Measurements from ENCODE around the gene UPF1. TPM values are rescaled to one million over a fixed set of nuclear protein-coding genes. Genes with fewer than 3 reads are reported as not detected.
A peak's percentile ranks its signal among the peaks of the same experiment; 100 is the strongest.

Gene UPF1
- total RNA-seq, 3 donors from 2014 or later, result 116 to 123 (median 118) TPM

DNA sequence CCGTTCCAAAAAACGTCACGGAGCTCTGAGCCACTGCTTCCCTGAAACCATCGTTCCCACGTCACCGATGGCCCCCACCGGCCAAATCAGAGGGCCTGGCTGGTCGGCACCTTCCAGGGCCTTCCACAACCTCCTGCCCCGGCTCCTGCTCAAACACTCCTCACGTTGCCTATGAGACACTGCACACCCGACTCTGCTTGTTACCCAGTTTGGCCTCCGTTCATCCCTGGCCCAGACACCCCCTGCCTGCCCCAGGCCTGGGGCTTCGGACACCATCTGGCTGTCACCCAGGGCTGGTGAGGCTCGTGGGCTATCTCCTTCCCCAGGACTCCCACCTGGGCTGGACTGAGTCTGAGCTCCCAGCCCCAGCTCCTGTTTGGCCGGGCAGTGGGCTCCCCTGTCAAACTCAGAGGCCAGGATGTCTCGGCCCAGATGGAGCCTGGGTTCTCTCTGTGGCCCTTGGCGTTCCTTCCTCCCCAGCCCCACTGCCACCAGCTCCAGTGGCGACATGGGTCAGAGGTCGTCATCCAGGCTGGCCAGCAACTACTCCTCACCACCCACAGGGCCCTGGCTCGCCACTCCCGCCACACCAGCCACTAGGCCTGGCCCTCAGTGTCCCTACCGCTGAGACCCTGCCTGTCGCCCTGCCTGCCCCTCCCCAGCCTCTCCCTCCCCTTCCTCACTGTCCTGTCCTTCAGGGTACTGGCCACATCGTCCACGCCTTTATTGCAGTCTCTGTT lies 46.5 kb downstream of the UPF1 start:
- no peaks in the 10 kb centered on the region for H3K36me3 Mint-ChIP-seq (ENCODE audit: insufficient read depth)
- no peaks in the 10 kb centered on the region for H3K9me3 Mint-ChIP-seq
- DNase-seq, result no peak
- ATAC-seq, result no peak
- H3K27me3 Mint-ChIP-seq (ENCODE audit: low read depth), result peaks cover under 1% of the 10 kb centered on the region
- H3K4me1 Mint-ChIP-seq (ENCODE audit: low read depth), result no peaks in the 10 kb centered on the region
- H3K4me3 Mint-ChIP-seq, result no peak overlapping the region

DNA sequence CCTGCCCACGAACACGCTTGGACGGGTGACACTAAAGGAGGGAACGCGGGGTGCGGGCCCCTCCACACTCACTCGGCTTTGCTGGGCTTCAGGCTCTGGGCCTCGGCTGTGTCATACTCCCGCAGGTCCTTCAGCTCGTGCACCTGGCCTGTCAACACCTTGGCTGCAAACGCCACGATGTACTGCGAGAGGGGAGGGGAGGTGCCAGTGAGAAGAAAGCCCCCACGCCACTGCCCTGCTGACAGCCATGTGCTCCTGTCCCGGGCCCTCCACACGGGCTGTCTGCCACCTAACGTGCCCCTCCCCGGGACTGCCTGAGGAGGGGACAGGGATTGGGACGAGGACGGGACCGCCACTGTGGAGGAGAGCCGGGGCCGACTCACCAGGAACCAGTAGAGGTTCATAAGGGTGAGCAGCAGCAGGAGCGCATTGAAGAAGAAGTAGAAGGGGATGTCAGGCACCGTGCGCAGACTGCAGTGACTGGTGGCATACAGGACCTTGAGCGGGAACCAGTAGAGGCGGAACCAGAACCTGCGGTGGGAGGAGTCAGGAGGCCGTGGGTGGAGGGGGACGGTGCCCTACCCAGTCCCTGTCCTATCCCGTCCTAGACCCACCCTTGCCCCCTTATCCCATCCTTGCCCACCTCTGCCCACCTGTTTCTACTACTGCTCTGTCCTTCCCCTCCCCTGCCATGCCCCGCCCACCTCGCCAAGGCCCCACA lies 47.3 kb downstream of the UPF1 start:
- Mint-ChIP-seq H3K9me3 (no peaks in the 10 kb centered on the region), H3K4me1 (ENCODE audit: low read depth) (no peaks in the 10 kb centered on the region), H3K27me3 (ENCODE audit: low read depth) (peaks cover 2% of the 10 kb centered on the region), H3K36me3 (ENCODE audit: insufficient read depth) (no peaks in the 10 kb centered on the region), H3K4me3 (no peak overlapping the region)
- DNase-seq (no peak), ATAC-seq (no peak)

- ATAC-seq, result peak; percentile 67 to 68
- H3K36me3 Mint-ChIP-seq (ENCODE audit: insufficient read depth), result no peaks in the 10 kb centered on the region
Observed at GRCh38 chr19:18879579-18880373, 48.0 kb downstream of the UPF1 start.

GRCh38 chr19:18881491-18881890 lies 49.7 kb downstream of the UPF1 start:
- no peak overlapping the region for H3K4me3 Mint-ChIP-seq
- H3K36me3 Mint-ChIP-seq (ENCODE audit: insufficient read depth), result no peaks in the 10 kb centered on the region
- no peaks in the 10 kb centered on the region for H3K9me3 Mint-ChIP-seq
- H3K4me1 Mint-ChIP-seq (ENCODE audit: low read depth), result no peaks in the 10 kb centered on the region
- DNase-seq (no peak), ATAC-seq (no peak)
- peaks cover 2% of the 10 kb centered on the region for H3K27me3 Mint-ChIP-seq (ENCODE audit: low read depth)

More at GRCh38 chr19:18879579-18880373, 48.0 kb downstream of the UPF1 start:
- Mint-ChIP-seq H3K4me1 (ENCODE audit: low read depth) (no peaks in the 10 kb centered on the region), H3K4me3 (no peak overlapping the region), H3K9me3 (no peaks in the 10 kb centered on the region), H3K27me3 (ENCODE audit: low read depth) (peaks cover 2% of the 10 kb centered on the region)
- DNase-seq, result no peak

DNA sequence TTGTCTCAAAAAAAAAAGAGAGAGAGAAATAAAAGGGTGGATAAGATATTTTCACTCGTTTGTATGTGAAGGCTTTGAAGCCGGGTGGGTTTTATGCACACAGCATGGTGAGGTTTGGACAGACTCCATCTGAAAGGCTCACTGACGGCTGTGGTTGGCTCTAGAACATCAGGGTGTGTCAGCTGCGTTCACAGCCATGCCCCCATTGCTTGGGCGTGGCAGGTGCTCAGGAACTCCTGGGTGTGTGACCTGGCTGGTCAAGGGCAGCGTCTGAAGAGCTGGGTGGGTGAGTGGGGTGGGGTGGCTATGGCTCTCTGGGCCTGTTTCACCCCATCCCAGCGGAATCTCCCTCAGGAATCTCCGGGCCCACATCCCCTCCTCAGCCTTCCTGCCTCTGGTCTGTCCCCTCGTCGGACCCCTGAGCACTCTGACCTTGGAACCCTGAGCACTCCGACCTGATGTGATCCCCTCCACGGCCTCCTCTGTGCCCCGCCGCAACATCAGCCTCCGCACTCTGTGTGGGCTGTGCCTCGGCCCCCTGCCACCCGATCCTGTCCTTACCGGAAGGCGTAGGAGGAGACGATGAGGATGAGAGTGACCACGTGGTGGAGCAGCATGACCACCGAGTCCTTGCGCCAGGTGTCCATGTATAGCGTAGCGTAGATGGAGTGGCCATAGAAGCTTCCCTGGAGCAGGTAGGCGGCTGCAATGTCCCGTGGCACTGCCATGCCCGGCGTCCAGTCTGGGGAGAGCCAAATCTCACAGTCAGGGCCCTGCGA lies 52.0 kb downstream of the UPF1 start:
- Mint-ChIP-seq H3K27me3 (ENCODE audit: low read depth) (peaks cover 5% of the 10 kb centered on the region), H3K4me1 (ENCODE audit: low read depth) (no peaks in the 10 kb centered on the region), H3K36me3 (ENCODE audit: insufficient read depth) (no peaks in the 10 kb centered on the region), H3K9me3 (no peaks in the 10 kb centered on the region), H3K4me3 (no peak overlapping the region)
- ATAC-seq (no peak), DNase-seq (no peak)

DNA sequence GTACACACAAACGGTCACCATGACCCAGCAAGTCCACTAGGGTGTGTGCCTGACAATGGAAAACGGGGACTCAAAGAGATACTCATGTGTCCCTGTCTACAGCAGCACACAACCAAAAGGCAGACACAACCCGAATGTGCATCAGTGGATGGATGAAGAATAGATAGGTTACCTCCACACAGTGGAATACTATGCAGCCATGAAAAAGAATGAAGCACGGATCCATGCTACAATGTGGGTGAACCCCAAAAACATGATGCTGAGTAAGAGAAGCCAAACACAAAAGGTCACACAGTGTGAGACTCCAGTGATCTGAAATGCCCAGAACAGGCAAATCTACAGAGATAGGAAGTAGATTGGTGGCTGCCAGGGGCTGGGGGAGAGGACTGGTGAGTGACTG lies 55.2 kb downstream of the UPF1 start:
- no peaks in the 10 kb centered on the region for H3K4me1 Mint-ChIP-seq (ENCODE audit: low read depth)
- no peak for ATAC-seq
- no peak overlapping the region for H3K4me3 Mint-ChIP-seq
- H3K27me3 Mint-ChIP-seq (ENCODE audit: low read depth), result peaks cover 10% of the 10 kb centered on the region
- no peaks in the 10 kb centered on the region for H3K36me3 Mint-ChIP-seq (ENCODE audit: insufficient read depth)
- no peaks in the 10 kb centered on the region for H3K9me3 Mint-ChIP-seq
- no peak for DNase-seq

DNA sequence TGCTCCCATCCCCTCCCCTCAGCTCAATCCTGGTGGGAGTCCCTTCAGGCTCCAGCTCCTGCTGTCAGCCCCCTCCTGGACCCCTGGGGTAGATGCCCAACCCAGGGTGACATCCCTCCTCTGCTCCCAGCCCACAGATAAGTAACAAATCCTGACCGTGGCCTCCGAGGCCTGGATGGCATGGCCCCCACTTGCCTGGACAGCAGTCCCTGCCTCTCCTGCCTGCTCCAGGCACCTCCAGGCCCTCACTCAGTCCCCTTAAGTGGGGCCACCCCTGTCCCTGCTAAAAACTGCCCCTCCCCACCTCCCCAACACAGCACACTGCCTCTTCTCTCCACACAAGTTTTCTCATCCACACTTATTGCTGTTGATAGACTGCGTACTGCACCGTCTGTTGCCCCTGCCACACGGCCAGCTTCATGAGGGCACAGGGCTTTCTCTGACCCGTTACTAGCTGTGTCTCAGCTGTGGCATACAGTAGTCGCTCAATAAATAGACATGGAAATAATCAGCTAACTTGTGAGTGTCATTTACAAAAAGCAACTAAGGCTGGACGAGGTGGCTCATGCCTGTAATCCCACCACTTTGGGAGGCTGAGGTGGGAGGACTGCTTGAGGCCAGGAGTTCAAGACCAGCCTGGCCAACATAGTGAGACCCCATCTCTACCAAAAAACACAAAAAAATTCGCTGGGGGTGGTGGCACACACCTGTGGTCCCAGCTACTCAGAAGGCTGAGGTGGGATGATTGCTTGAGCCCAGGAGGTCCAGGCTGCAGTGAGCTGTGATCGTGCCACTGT lies 58.4 kb downstream of the UPF1 start:
- H3K27me3 Mint-ChIP-seq (ENCODE audit: low read depth), result peaks cover 19% of the 10 kb centered on the region
- no peaks in the 10 kb centered on the region for H3K9me3 Mint-ChIP-seq
- H3K4me3 Mint-ChIP-seq, result no peak overlapping the region
- H3K36me3 Mint-ChIP-seq (ENCODE audit: insufficient read depth), result no peaks in the 10 kb centered on the region
- DNase-seq (no peak), ATAC-seq (no peak)
- H3K4me1 Mint-ChIP-seq (ENCODE audit: low read depth), result no peaks in the 10 kb centered on the region

DNA sequence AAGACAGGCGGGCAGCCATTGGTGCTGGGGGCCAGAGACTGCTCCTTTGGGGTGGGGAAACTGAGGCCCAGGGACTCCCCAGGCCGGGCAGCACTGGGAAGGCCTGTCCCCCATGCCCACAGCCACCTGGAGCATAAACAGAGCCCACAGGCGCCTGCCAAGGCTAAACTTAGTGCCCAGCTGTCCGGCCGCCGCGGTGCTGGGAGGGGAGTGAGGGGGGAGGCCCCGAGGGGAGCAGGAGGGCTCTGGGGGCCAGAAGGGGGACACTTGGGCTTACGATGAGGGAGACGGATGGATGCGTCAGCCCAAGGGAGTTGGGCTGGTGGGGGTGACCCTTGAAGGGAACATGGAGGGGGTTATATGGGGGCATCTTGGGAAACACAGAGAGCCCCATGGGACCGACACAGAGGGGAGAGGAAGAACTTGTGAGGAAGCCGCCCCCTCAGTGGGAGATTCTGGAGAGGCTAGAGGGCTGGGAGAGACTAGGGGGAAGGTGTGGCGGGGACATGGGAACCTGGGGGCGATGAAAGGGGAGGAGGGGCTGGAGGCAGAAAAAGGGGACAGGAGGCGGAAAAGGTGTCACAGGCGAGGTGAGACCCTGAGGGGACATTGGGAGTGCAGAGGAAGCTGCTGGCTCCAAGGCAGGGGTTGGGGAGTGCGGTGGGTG lies 62.0 kb downstream of the UPF1 start:
- no peak for ATAC-seq
- no peak for DNase-seq
- H3K4me1 Mint-ChIP-seq (ENCODE audit: low read depth), result peaks cover 9% of the 10 kb centered on the region
- H3K27me3 Mint-ChIP-seq (ENCODE audit: low read depth), result peaks cover 32% of the 10 kb centered on the region
- H3K4me3 Mint-ChIP-seq, result no peak overlapping the region
- H3K9me3 Mint-ChIP-seq, result no peaks in the 10 kb centered on the region
- no peaks in the 10 kb centered on the region for H3K36me3 Mint-ChIP-seq (ENCODE audit: insufficient read depth)

GRCh38 chr19:18894254-18895037 lies 62.7 kb downstream of the UPF1 start:
- H3K36me3 Mint-ChIP-seq (ENCODE audit: insufficient read depth), result no peaks in the 10 kb centered on the region
- H3K4me3 Mint-ChIP-seq, result no peak overlapping the region
- no peaks in the 10 kb centered on the region for H3K9me3 Mint-ChIP-seq
- peaks cover 32% of the 10 kb centered on the region for H3K27me3 Mint-ChIP-seq (ENCODE audit: low read depth)
- DNase-seq (no peak), ATAC-seq (no peak)
- peaks cover 9% of the 10 kb centered on the region for H3K4me1 Mint-ChIP-seq (ENCODE audit: low read depth)

DNA sequence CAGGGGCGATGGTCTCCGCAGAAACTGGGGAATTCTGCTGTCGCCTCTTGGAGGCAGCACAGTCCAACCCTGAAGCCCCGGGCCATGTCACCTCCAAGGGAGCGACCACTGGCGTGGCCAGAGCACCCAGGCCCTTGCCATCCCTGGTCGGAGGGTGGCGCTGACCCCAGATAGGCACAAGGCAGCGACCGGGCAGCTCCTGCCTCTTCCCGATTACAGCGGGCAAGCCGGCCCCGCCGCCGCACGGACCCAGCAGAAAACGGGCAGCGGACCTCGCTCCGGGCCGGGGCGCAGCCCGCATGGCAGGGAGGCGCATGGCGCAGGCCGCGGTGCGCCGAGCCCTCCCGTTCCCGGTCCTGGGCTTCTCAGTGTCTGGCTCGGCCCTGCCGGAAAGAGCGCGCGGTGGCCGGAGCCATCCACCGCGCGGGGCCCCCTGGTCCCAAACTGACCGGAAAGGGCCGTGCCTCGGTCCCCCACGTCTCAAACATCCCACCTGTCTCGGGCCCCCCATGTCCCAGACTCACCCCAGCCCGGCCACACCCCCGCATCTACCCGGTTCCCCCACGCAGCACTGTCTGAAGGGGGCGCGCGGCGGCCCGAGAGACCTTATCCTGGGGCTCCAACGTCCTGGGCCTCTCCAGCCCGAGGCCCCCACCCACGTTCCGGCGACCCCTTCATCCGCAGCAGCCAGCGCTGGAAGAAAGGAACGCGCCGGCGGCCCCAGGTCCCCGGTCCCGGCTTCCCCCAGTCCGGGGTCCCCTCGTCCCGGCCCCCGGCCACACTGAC lies 63.5 kb downstream of the UPF1 start:
- peaks cover 28% of the 10 kb centered on the region for H3K27me3 Mint-ChIP-seq (ENCODE audit: low read depth)
- ATAC-seq (peak; percentile 15 to 20), DNase-seq (no peak)
- H3K4me3 Mint-ChIP-seq, result no peak overlapping the region
- H3K36me3 Mint-ChIP-seq (ENCODE audit: insufficient read depth), result no peaks in the 10 kb centered on the region
- H3K9me3 Mint-ChIP-seq, result no peaks in the 10 kb centered on the region
- H3K4me1 Mint-ChIP-seq (ENCODE audit: low read depth), result peaks cover 9% of the 10 kb centered on the region

DNA sequence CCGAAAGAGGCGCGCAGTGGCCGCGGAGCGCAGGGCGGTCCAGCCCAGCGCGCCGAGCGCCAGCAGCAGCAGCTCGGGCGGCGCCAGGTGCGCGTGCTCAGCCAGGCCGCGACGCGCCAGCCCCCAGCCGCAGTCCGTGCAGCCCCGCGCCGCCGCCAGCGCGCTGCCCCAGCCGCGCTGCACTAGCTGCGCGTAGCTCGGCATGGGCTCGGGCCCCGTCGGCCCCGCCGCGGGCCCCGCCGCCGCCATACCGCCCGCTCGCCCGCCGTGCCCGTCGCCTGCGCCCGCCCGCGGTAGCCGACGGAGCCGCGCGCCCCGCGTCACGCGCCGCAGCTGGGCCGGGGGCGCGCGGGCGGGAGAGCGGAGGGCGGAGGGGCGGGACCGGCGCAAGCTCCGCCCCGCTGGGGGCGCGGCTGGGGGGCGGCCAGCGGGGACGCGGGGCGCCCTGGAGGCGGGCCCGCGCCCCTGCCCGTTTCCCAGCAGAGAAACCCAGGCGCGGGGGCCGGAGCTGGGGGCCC lies 64.1 kb downstream of the UPF1 start, which contains the start of gene CERS1:
Gene CERS1, minus strand, starts transcription at position 335 of the 518 bp plus-strand sequence. Its CDS starts 86 bp downstream, at position 249.
- peaks cover 9% of the 10 kb centered on the region for H3K4me1 Mint-ChIP-seq (ENCODE audit: low read depth)
- H3K27me3 Mint-ChIP-seq (ENCODE audit: low read depth), result peaks cover 27% of the 10 kb centered on the region
- peak; percentile 51 to 61 for ATAC-seq
- no peaks in the 10 kb centered on the region for H3K9me3 Mint-ChIP-seq
- H3K4me3 Mint-ChIP-seq, result peak within 1 kb of the TSS; percentile 71
- DNase-seq, result no peak
- H3K36me3 Mint-ChIP-seq (ENCODE audit: insufficient read depth), result peaks cover 4% of the 10 kb centered on the region
